BLaER1 treated with 17β-estradiol and CSF1 and Interleukin-3, amounts not matched to agents 10 nM and 100 nM (cell line): ENCODE measurements around the gene SYTL2.
A peak's percentile ranks its signal among the peaks of the same experiment; 100 is the strongest.

Experiments
- H3K27ac ChIP-seq, 11 experiments: shearing (Covaris generic); formaldehyde crosslinking; 2 replicates each; pipeline ENCODE4 v1.8.1; 2022
- H3K27me3 ChIP-seq, 11 experiments: shearing (Covaris generic); formaldehyde crosslinking; 2 replicates each; pipeline ENCODE4 v1.8.1; 2022
- H3K36me3 ChIP-seq, 11 experiments: shearing (Covaris generic); formaldehyde crosslinking; 2 replicates each; pipeline ENCODE4 v1.8.1; 2022
- H3K4me1 ChIP-seq, 10 experiments: shearing (Covaris generic); formaldehyde crosslinking; 2 replicates each; pipeline ENCODE4 v1.8.1; 2022
- H3K4me2 ChIP-seq, 11 experiments: shearing (Covaris generic); formaldehyde crosslinking; 2 replicates each; pipeline ENCODE4 v1.8.1; 2022
- H3K4me3 ChIP-seq, 10 experiments: shearing (Covaris generic); formaldehyde crosslinking; 2 replicates each; pipeline ENCODE4 v1.8.1; 2022
- H3K9ac ChIP-seq, 11 experiments: shearing (Covaris generic); formaldehyde crosslinking; 2 replicates each; pipeline ENCODE4 v1.8.1; 2022
- H3K9me3 ChIP-seq, 11 experiments: shearing (Covaris generic); formaldehyde crosslinking; replicated peaks in 1 of 11; 2 replicates each; pipeline ENCODE4 v1.8.1; 2022
- H4K20me1 ChIP-seq, 11 experiments: shearing (Covaris generic); formaldehyde crosslinking; 2 replicates each; pipeline ENCODE4 v1.8.1; 2022
- Cebpa-rat ChIP-seq, 11 experiments: shearing (Covaris generic); IDR thresholded peaks; 2 replicates each; pipeline ENCODE4 v1.8.1; 2022

The SYTL2 gene

DNA sequence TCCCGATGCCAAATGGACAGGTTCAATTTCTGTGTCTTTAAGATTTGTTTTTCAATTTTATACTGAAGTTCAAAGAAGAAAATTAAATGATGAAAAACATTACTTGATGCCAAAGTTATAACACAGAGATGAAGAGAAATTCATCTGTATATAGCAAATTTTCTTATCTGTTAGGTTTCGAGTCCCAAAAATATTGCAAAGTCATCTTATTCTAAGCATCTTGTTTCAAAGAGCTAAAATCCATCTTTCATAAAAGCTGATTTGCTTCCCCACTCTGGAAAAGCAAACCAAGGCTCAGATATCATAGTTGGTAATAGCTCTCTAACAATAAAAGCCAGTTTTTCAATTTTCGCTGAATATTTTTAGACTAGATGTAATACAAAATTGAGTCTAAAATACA is 106.0 kb downstream of the SYTL2 start:
- H3K27ac ChIP-seq, result no peak overlapping the region
- no peak overlapping the region for H3K4me2 ChIP-seq
- no peak overlapping the region for H3K9ac ChIP-seq
- no peak for TF ChIP-seq Cebpa-rat (IDR thresholded peaks at IDR 0.05)
- H4K20me1 ChIP-seq, result no peaks in the 10 kb centered on the region
- peaks cover 0 to 8% (median 5%) of the 10 kb centered on the region in 10 experiments; a peak in 10 of 20 replicates for H3K4me1 ChIP-seq
- H3K9me3 ChIP-seq, result peaks cover 0 to 9% (median 0%) of the 10 kb centered on the region in 11 experiments; a peak in 1 of 22 replicates
- H3K4me3 ChIP-seq, result no peak overlapping the region
- no peaks in the 10 kb centered on the region for H3K27me3 ChIP-seq
- H3K36me3 ChIP-seq, result no peaks in the 10 kb centered on the region

DNA sequence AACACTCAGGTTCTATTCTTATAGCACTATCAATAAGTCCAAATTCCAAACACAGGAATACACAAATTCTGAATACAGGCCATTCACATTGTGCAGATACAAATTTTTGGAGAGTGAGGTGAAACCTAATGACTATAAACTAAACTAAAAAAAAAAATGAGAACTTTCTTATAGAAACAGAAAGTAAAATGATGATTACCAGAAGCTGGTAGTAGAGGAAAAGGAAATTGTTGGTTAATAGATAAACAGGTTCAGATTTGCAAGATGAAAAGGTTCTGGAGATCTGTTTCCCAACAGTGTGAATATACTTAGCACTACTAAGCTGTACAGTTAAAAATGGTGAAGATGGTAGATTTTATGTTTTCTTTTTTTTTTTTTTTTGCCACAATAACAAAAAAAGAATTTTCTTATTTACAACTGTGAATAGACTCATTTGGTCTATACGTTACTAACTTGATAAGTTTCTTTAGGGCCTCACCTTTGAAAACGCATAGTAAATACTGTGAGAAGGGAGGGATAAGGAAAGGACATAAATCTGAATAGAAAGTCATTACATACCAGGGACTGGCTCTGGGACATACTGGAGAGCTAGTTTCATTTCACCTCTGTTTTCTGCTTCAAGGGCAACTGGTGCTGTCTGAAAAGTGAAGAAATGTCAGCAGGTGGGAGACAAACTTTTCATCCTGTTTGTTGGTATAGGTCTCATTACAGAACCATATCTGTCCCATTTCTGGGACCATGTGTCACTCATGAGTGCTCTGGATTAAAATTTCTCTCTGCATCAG is 110.8 kb downstream of the SYTL2 start:
- no peaks in the 10 kb centered on the region for H4K20me1 ChIP-seq
- H3K4me2 ChIP-seq, result peak overlapping the region in 10 of 11 experiments; percentile 5 to 54 (median 26); a peak in 12 of 22 replicates
- no peaks in the 10 kb centered on the region for H3K36me3 ChIP-seq
- H3K4me3 ChIP-seq, result no peak overlapping the region
- no peak overlapping the region for H3K9ac ChIP-seq
- no peaks in the 10 kb centered on the region for H3K27me3 ChIP-seq
- H3K4me1 ChIP-seq, result peaks cover 0 to 15% (median 8%) of the 10 kb centered on the region in 10 experiments; a peak in 12 of 20 replicates
- TF ChIP-seq Cebpa-rat (IDR thresholded peaks at IDR 0.05), result no peak
- H3K9me3 ChIP-seq, result peaks cover 0 to 9% (median 0%) of the 10 kb centered on the region in 11 experiments; a peak in 1 of 22 replicates
- H3K27ac ChIP-seq, result 0 out of 22 replicates have a peak overlapping the region, but pooled peaks of 2 of the 11 experiments have one; percentile 6 to 8

DNA sequence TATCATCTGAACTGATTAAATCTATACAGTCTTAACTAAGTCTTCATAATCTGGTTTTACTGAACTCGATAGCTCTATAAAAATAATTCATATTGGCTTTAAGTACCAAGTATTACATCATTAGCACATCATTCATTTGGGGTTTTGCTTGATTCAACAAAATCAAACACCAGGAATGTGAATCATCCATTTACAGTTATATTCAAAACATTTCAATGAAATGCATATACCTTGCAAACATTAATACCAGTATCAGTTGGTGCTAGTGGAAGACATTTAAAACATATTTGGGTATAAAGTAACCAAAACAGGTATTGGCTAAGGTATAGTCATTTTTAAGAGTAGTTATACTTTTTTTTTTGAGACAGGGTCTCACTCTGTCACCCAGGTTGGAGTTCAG is 112.7 kb downstream of the SYTL2 start:
- Histone ChIP-seq H3K9ac (no peak overlapping the region), H3K27ac (no peak overlapping the region), H3K4me2 (no peak overlapping the region), H3K36me3 (no peaks in the 10 kb centered on the region), H3K9me3 (peaks cover 0 to 9% (median 0%) of the 10 kb centered on the region in 11 experiments; a peak in 1 of 22 replicates), H3K4me3 (no peak overlapping the region), H3K27me3 (no peaks in the 10 kb centered on the region), H3K4me1 (peaks cover 0 to 15% (median 8%) of the 10 kb centered on the region in 10 experiments; a peak in 12 of 20 replicates), H4K20me1 (no peaks in the 10 kb centered on the region)
- no peak for TF ChIP-seq Cebpa-rat (IDR thresholded peaks at IDR 0.05)

DNA sequence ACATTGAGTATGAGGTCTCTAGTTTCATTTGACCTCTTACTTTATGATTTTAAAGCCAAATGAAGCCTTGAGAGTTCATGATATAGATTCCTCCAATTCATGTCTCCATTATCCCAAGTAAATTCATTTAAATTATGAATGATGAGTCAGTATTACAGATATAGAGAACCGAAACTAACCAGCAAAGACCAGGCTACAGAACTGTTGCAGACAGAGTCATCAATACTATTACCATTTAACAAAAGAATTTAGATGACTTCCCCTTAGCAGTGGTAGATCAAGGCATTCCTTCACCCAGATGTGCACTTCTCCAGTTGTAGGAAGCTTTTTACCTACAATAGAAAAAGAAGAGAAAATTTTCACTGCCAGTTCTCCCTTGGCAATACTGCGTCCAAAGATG is 113.2 kb downstream of the SYTL2 start:
- Histone ChIP-seq H3K27ac (no peak overlapping the region), H3K36me3 (no peaks in the 10 kb centered on the region), H3K9ac (no peak overlapping the region), H3K4me2 (no peak overlapping the region), H3K4me3 (no peak overlapping the region), H3K27me3 (no peaks in the 10 kb centered on the region), H4K20me1 (no peaks in the 10 kb centered on the region), H3K4me1 (peaks cover 0 to 15% (median 8%) of the 10 kb centered on the region in 10 experiments; a peak in 12 of 20 replicates), H3K9me3 (peaks cover 0 to 7% (median 0%) of the 10 kb centered on the region in 11 experiments; a peak in 1 of 22 replicates)
- no peak for TF ChIP-seq Cebpa-rat (IDR thresholded peaks at IDR 0.05)

DNA sequence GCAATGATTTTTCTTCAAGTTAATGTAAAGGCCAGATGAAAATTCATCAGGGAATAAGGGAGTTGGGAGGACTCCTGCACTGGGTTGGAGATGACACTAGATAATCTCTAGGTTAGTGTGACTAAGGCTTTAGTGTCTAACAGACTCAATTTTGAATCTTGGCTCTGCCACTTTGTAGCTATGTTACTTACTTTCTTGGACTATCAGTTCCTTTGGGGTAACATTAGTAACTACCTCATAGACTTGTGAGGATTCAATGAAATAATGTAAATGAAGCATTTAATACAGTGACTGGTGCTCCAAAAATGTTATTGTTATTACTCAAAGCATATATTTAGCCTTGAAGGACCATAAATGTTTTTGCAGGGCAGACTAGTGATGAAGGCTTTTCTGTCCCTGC is 115.4 kb downstream of the SYTL2 start:
- H3K4me1 ChIP-seq, result peaks cover 0 to 13% (median 8%) of the 10 kb centered on the region in 10 experiments; a peak in 12 of 20 replicates
- no peak overlapping the region for H3K27ac ChIP-seq
- H3K36me3 ChIP-seq, result no peaks in the 10 kb centered on the region
- H4K20me1 ChIP-seq, result no peaks in the 10 kb centered on the region
- H3K27me3 ChIP-seq, result no peaks in the 10 kb centered on the region
- H3K9ac ChIP-seq, result no peak overlapping the region
- H3K4me2 ChIP-seq, result no peak overlapping the region
- H3K9me3 ChIP-seq, result no peaks in the 10 kb centered on the region
- no peak overlapping the region for H3K4me3 ChIP-seq
- TF ChIP-seq Cebpa-rat (IDR thresholded peaks at IDR 0.05), result no peak

DNA sequence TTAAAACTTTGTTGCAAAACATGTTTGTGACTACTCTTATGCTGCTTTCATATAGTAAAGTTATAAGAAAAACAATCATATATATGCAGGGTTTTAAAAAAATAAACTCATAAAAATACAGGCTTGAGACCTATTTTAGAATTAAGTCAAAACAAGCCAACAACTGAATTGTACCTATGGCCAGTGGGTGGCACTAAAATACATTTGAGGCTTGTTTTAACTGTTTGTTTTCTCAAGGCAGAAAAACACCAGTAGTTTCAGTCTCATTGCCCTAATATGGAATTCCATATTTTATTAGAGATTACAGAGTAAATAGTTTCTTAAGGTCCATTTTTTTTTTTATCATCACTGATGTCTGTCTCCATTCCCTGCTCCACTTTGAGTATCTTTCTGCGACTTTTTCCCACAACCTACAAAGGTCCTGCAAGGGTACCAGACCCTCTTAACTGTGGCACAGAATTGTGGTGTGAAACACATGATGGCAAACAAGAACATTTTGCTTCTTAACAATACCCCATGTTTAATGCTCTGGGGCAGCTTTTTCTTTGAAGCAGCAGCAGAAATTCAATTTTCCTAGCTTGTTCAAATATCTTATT is 116.5 kb downstream of the SYTL2 start:
- H3K9ac ChIP-seq, result no peak overlapping the region
- peaks cover 0 to 2% (median under 1%) of the 10 kb centered on the region in 10 experiments; a peak in 8 of 20 replicates for H3K4me1 ChIP-seq
- TF ChIP-seq Cebpa-rat (IDR thresholded peaks at IDR 0.05), result no peak
- no peaks in the 10 kb centered on the region for H4K20me1 ChIP-seq
- no peaks in the 10 kb centered on the region for H3K36me3 ChIP-seq
- no peak overlapping the region for H3K4me3 ChIP-seq
- no peak overlapping the region for H3K27ac ChIP-seq
- no peaks in the 10 kb centered on the region for H3K27me3 ChIP-seq
- no peak overlapping the region for H3K4me2 ChIP-seq
- H3K9me3 ChIP-seq, result no peaks in the 10 kb centered on the region

DNA sequence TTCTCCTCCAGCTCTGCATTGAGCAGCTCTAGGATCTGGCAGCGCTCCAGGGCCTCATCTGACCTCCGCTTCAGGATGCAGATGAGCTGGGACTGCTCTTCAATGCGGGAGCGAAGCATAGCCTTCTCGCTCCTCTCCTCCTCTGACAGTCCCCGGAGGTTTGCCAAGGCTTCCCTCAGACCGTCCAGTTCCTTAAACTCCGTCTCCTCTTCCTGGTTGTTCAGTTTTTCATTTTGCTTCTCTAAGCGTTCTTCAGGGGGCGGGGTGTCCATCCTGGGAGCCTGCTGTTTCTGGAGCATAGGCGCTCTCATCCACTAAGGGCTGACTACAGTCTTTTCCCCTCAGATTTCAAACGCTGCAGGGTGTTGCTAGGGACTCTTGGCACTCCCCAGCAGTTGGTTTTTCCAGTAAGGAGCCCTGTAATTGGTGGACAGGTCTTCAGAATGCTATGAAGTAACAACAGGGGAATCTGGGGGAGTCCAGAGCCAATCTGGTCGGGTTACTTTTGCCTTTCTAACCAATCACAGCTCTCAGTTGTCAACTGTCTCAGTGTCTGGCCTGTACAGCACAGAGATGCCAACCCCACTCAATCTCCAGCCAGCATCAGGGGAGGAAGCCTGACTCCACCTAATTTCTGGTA is 125.0 kb downstream of the SYTL2 start, which contains the start of gene CCDC89:
Gene CCDC89 (minus strand): TSS at position 376 of the 640 bp plus-strand sequence. CDS start 65 bp downstream, at position 311.
- no peak within 1 kb of the TSS for H3K4me3 ChIP-seq
- H3K27ac ChIP-seq, result no peak within 1 kb of the TSS
- H3K36me3 ChIP-seq, result no peaks in the 10 kb centered on the region
- no peak within 1 kb of the TSS for H3K9ac ChIP-seq
- peak within 1 kb of the TSS in 6 of 11 experiments; percentile 7 to 45 (median 29); a peak in 9 of 22 replicates for H3K4me2 ChIP-seq
- H3K27me3 ChIP-seq, result peaks cover 15 to 23% (median 20%) of the 10 kb centered on the region in 11 experiments
- H4K20me1 ChIP-seq, result 0 out of 22 replicates have a peak, but pooled peaks cover 0 to 3% (median 0%) of the 10 kb centered on the region in 11 experiments
- peaks cover 0 to 10% (median 5%) of the 10 kb centered on the region in 10 experiments; a peak in 4 of 20 replicates for H3K4me1 ChIP-seq
- TF ChIP-seq Cebpa-rat (IDR thresholded peaks at IDR 0.05), result no peak
- peaks cover 8 to 13% (median 9%) of the 10 kb centered on the region in 11 experiments for H3K9me3 ChIP-seq

DNA sequence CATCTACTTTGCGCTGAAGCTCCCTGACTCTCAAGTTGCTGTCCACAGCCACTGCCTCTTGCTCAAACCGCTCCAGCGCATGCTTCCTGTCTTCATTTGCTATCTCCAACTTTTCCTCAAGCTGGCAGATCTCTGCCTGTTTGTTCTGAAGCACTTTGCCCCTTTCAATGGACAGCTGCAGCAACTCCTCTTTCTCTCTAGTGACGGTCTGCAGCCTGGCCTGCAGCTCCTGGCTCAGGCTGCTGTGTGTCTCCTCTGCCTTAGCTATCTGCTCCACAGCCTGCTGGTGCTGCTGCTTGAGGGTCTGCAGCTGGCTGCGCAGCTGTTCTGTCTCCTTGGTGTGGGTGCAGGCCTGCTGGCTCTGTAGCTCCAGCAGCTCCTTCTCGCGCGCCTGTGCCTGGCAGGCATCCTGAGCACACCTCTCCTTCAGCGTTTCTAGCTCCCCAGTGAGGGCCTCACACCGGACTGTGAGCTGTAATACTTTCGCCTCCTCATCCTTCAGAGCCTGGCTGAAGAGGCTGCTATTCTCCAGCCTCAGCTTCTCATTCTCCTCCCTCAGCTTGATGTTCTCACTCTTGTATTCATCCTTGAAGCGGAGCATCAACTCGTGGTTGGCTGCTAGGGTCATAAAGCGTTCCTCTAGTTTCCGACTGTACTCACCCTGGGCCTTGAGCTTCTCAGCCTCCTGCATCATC is 125.7 kb downstream of the SYTL2 start:
- peak overlapping the region in 6 of 11 experiments; percentile 7 to 45 (median 29); a peak in 7 of 22 replicates for H3K4me2 ChIP-seq
- H3K4me3 ChIP-seq, result no peak overlapping the region
- no peak for TF ChIP-seq Cebpa-rat (IDR thresholded peaks at IDR 0.05)

More for the DNA sequence above, 125.7 kb downstream of the SYTL2 start:
- 0 out of 22 replicates have a peak, but pooled peaks cover 0 to 3% (median 0%) of the 10 kb centered on the region in 11 experiments for H4K20me1 ChIP-seq
- H3K27me3 ChIP-seq, result peaks cover 15 to 23% (median 20%) of the 10 kb centered on the region in 11 experiments
- no peak overlapping the region for H3K27ac ChIP-seq
- no peak overlapping the region for H3K9ac ChIP-seq
- H3K36me3 ChIP-seq, result no peaks in the 10 kb centered on the region
- H3K4me1 ChIP-seq, result peaks cover 0 to 10% (median 5%) of the 10 kb centered on the region in 10 experiments; a peak in 4 of 20 replicates
- peaks cover 8 to 13% (median 9%) of the 10 kb centered on the region in 11 experiments for H3K9me3 ChIP-seq
